HG03457 (cell line): ENCODE measurements around the gene LRMDA.

ENCODE experiments used
- ATAC-seq: cut with Tn5 transposase; IDR thresholded peaks from one replicate; pipeline ENCODE4 v1.9.1; 2021; ENCODE audit warnings: moderate number of reproducible peaks; ENCODE audit not compliant: unreplicated experiment

LRMDA gene

GRCh38 chr10:75654772-75655171 is 223.3 kb downstream of the LRMDA start:
- no peak for ATAC-seq

- ATAC-seq = no peak
Observed at GRCh38 chr10:75655791-75656451, 224.5 kb downstream of the LRMDA start.

GRCh38 chr10:75657351-75657750 is 225.9 kb downstream of the LRMDA start:
- no peak for ATAC-seq

- no peak for ATAC-seq
Observed at GRCh38 chr10:75658036-75658435, 226.6 kb downstream of the LRMDA start.

- no peak for ATAC-seq
Observed at GRCh38 chr10:75658496-75658895, 227.1 kb downstream of the LRMDA start.

GRCh38 chr10:75658915-75659314 is 227.5 kb downstream of the LRMDA start:
- ATAC-seq = no peak

- ATAC-seq = no peak
Observed at GRCh38 chr10:75660823-75661222, 229.4 kb downstream of the LRMDA start.

GRCh38 chr10:75662715-75663114 is 231.3 kb downstream of the LRMDA start:
- ATAC-seq = no peak

- no peak for ATAC-seq
Observed at GRCh38 chr10:75663947-75664664, 232.7 kb downstream of the LRMDA start.

- no peak for ATAC-seq
Observed at GRCh38 chr10:75664968-75665367, 233.5 kb downstream of the LRMDA start.

- no peak for ATAC-seq
Observed at GRCh38 chr10:75665707-75666106, 234.3 kb downstream of the LRMDA start.

- no peak for ATAC-seq
Observed at GRCh38 chr10:75672111-75672671, 240.8 kb downstream of the LRMDA start.

- no peak for ATAC-seq
Observed at GRCh38 chr10:75672842-75673241, 241.4 kb downstream of the LRMDA start.

GRCh38 chr10:75677541-75677940 is 246.1 kb downstream of the LRMDA start:
- no peak for ATAC-seq

GRCh38 chr10:75678527-75678926 is 247.1 kb downstream of the LRMDA start:
- no peak for ATAC-seq

- no peak for ATAC-seq
Observed at GRCh38 chr10:75679536-75679935, 248.1 kb downstream of the LRMDA start.

GRCh38 chr10:75681334-75681733 is 249.9 kb downstream of the LRMDA start:
- no peak for ATAC-seq

GRCh38 chr10:75682649-75683557 is 251.5 kb downstream of the LRMDA start:
- ATAC-seq = no peak

GRCh38 chr10:75685187-75685586 is 253.8 kb downstream of the LRMDA start:
- ATAC-seq = no peak

GRCh38 chr10:75688506-75689300 is 257.3 kb downstream of the LRMDA start:
- ATAC-seq = no peak
